Retinal pigment epithelial cell (primary cell): ENCODE data around the gene CHAC2.
"Not testable (repeated sequence)": the region's sequence is repeated elsewhere in the genome, so short reads cannot be mapped to it uniquely, and the experiment has no call there.

ENCODE experiments used
- DNase-seq: peaks from one replicate; pipeline ENCODE4 v3.0.0-alpha.2; 2010; ENCODE audit warnings: low read depth
- H3K4me3 ChIP-seq: 2 replicates; pipeline ENCODE4 v1.5.1; 2011; ENCODE audit warnings: mild to moderate bottlenecking, low read length, control low read depth, moderate library complexity
- CTCF ChIP-seq: conservative IDR thresholded peaks from 2 replicates; pipeline ENCODE4 v1.5.1; 2011; ENCODE audit warnings: low read depth, low read length, control low read depth, inconsistent platforms

CHAC2 gene

DNA sequence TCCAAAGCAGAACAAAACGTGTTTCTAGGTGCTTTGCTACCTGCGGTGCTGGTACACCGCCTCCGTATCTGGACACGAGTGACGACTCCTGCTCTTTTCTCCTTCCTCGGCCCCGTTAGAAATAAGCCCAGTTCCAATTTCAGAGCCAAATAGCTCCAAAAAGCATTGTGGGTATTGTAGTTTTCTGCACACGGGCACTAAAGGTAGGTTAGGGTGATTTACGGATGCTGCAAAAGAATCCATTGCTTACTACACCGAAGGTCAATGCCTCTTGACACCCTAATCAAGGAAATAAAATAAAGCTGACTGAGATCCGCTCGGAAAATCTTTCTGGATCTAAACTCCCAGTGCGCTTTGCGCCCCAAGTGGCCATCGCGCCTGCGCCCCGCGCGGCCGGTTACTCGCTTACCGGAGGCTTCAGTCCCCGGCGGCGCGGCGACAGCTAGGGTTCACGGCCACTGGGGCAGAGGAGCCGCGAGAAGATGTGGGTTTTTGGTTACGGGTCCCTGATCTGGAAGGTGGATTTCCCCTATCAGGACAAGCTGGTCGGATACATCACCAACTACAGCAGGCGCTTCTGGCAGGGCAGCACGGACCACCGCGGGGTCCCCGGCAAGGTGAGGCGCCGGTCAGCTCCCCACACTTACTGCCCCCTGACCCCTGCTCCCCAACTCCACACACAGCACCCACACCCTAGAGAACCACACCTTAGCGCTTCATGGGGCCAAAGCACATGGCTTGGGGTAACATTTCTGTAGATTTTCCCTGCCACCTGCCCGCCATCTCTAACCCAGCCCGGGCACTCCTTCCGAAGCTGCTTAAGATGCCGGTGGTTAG lies at the start of gene CHAC2:
Gene CHAC2, plus strand, starts transcription at position 400 of the 837 bp plus-strand sequence. Its CDS starts 83 bp downstream, at position 483.
- peak; percentile 41 for TF ChIP-seq CTCF
- peak within 1 kb of the TSS; percentile 82 for H3K4me3 ChIP-seq
- DNase-seq, result no peak

DNA sequence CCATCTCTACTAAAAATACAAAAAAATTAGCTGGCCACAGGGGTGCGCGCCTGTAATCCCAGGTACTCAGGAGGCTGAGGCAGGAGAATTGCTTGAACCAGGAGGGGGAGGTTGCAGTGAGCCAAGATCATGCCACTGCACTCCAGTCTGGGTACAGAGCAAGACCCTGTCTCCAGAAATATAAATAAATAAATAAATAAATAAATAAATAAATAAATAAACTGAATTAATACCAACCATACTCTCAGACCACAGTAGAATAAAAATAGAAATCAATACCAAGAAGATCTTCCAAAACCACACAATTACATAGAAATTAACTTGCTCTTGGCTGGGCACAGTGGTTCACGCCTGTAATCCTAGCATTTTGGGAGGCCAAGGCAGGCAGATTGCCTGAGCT lies 46.7 kb upstream of the CHAC2 start:
- DNase-seq, H3K4me3 ChIP-seq: not testable (repeated sequence)

GRCh38 chr2:53724536-53724935 lies 43.1 kb upstream of the CHAC2 start:
- no peak overlapping the region for H3K4me3 ChIP-seq
- no peak for TF ChIP-seq CTCF
- DNase-seq, result no peak

GRCh38 chr2:53725662-53726061 lies 41.9 kb upstream of the CHAC2 start:
- no peak overlapping the region for H3K4me3 ChIP-seq
- DNase-seq, result no peak
- no peak for TF ChIP-seq CTCF

DNA sequence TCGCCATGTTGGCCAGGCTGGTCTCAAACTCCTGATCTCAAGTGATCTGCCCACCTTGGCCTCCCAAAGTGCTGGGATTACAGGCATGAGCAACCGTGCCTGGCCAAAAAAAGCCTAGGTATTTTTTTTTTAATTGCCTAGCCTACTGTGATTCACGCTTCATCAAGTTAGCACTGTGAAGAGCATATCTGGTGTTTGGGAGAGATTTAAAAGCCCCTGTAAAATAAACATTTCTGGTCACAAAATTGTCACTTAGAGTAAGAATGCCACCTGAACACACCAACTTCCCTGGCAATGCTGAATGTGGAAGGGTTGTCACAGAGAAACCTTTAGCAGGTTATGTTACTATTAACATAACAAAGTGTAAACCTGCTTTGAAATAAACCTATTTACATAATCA lies 39.7 kb upstream of the CHAC2 start:
- H3K4me3 ChIP-seq, result no peak overlapping the region
- no peak for DNase-seq
- TF ChIP-seq CTCF, result no peak

DNA sequence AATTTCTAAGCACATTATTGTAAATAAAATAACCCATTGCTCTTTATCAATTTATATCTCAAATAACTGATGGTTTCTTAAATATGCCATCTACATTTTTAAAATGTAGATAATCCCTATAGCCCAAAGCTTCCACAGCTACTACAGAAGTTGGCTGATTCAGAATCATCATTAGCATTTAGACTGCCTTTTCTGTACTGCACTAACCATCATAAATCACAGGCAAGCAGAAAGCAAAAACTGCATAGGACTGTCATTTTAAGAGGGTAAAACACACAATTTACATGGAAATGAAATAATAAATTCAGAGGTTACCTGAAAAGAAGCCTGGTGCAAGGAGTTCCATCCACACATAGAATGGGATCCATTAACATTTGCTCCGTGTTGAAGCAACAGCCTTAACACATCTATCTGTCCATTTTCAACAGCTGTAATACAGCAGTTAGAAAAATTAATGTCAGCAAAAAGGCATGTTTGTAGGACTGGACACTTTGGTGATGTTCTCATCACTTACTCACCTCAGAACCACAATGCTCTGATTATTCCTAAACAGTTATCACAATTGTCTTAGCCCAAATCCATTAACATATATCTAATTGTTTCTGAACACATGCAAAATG lies 38.4 kb upstream of the CHAC2 start:
- H3K4me3 ChIP-seq, result no peak overlapping the region
- no peak for TF ChIP-seq CTCF
- DNase-seq, result no peak

GRCh38 chr2:53737091-53737490 lies 30.5 kb upstream of the CHAC2 start:
- H3K4me3 ChIP-seq, result no peak overlapping the region
- TF ChIP-seq CTCF, result no peak
- no peak for DNase-seq
